CD4-positive, alpha-beta T cell treated with Interleukin-15 for 1 hour (primary cell): Measurements from ENCODE around the gene HSCB.
"Not testable (repeated sequence)": the region's sequence is repeated elsewhere in the genome, so short reads cannot be mapped to it uniquely, and the experiment has no call there.

ENCODE experiments used
- DNase-seq: peaks from one replicate; pipeline ENCODE4 v3.0.0-alpha.2; 2020

The HSCB gene

GRCh38 chr22:28741785-28742561 is at the start of gene HSCB, which contains the start of gene CHEK2:
HSCB (plus strand) TSS chr22:28742039; CDS start chr22:28742096, 57 bp downstream.
CHEK2 (minus strand) TSS chr22:28741820; CDS start chr22:28734721, 7,099 bp downstream.
- DNase-seq: peak; percentile 98

- not testable (repeated sequence) for DNase-seq
Observed at GRCh38 chr22:28693041-28693760, 48.6 kb upstream of the HSCB start.

DNA sequence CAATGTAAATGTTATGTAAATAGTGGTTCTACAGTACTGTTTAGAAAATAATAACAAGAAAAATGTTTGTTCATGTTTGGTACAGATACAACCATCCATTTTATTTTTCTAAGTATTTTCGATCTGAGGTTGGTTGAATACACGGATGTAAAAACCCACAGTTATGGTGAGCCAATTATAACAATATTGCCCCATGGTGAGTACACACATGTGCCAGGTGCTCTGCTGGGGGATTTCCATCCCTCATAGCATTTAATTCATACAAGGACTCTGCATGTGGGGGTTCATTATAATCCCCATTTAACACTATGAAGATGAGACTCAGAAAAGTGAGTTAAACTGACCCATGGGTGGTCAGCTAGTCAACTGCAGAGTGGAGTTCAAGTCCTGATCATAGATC is 38.9 kb upstream of the HSCB start:
- DNase-seq: no peak

DNA sequence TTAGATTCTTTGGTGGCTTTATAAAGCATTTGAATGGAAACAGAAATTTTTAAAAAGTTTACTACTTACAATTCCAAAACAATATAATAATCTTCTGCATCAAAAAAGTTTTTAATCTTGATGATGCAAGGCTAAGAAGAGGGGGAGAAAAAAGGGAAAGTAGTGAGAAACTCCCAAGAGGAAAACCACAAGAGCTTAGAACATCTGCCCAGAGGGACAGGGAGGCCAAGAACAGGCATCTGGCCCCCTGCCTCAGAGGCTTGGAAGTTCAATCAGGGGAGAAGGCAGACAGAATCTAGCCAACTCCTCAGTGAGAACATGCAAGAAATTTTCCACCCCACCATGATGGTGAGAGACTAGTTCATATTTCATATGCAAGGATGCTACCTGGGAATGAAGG is 38.4 kb upstream of the HSCB start:
- DNase-seq: no peak

DNA sequence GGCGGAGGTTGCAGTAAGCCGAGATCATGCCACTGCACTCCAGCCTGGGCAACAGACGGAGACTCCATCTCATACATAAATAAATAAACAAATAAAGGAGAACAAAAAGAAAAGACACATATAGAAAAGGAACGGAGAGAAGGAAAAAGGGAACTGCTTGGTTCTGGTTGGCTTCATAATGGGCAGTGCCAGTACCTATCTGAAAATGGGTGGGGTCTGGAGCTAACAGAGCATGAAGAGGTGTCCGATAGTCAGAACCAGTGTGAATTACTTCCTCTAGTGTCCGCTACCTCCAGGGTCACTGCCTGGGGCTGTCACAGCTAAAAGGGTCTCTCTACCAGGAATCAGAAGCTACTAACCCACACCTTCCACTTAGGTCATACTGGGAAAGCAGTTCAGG is 35.0 kb upstream of the HSCB start:
- no peak for DNase-seq

- DNase-seq: no peak
Observed at GRCh38 chr22:28710107-28710506, 31.7 kb upstream of the HSCB start.

DNA sequence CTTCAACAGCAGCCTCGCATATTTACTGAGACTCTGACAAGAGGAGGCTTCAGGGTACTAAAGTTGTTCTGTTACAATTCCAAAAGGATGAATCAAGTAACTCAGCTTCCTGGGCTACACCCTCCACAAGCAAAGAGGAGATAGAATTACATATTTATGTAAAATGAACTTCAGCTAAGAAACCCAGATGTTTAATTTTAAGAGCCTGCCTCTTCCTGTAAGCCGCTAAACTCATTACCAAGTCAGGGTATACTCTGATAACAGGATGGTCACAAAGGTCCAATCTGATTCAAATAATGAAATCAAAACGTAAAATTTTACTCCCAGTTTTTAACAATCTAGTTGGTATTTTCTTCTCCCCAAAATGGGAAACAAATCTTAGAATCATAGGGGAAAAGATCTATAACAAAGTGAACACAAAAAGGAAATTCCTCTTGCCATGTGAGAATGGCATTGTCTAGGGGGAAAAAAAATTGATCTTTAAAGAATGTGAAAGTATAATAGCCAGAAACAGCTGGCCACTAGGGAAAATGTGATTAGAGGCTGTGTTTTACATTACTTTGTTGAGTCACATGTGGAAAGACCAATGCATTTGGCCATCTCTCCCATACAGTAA is 31.2 kb upstream of the HSCB start:
- no peak for DNase-seq

GRCh38 chr22:28711341-28711740 is 30.5 kb upstream of the HSCB start:
- no peak for DNase-seq

GRCh38 chr22:28711820-28712777 is 29.7 kb upstream of the HSCB start:
- DNase-seq: no peak

GRCh38 chr22:28714043-28714628 is 27.7 kb upstream of the HSCB start:
- DNase-seq: no peak

DNA sequence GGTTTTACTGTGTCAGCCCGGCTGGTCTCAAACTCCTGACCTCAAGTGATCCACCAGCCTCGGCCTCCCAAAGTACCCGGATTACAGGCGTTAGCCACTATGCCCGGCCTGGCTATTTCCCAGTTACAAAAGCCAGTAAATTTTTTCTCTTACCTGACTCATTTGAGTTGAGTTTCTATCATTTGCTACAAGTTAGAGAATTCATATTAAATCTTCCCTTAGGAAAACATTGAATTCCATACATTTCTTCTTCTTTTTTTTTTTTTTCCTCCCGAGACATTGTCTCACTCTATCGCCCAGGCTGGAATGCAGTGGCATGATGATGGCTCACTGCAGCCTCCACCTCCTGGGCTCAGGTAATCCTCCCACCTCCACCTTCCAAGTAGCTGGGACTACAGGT is 26.2 kb upstream of the HSCB start:
- no peak for DNase-seq

- no peak for DNase-seq
Observed at GRCh38 chr22:28716686-28717085, 25.2 kb upstream of the HSCB start.

DNA sequence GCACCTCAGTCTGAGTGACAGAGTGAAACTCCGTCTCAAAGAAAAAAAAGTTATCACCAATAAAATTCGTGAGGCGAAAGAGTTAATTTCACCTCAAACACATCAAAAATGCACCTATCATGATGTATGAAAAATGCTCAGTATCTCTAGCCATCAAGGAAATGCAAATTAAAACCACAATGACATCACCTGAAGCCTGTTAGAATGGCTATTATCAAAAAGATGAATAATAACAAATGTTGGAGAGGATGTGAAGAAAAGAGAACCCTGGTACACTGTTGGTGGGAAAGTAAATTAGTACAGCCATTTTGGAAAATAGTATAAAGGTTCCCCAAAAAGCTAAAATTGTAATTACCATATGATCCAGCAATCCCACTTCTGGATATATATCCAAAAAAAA is 23.8 kb upstream of the HSCB start:
- DNase-seq: no peak

DNA sequence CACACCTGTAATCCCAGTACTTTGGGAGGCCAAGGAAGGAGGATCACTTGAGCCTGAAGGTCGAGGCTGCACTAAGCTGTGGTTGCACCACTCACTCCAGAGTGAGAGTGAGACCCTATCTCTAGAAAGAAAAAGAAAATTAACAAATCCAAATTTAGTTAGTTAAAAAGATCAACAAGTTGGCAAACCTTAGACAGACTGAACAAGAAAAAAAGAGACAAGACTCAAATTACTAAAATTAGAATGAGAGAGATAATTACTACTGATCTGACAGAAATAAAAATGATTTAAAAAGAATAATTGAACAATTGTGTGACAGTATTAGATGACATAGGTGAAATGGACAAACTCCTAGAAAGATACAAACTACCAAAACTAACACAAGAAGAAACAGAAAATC is 13.8 kb upstream of the HSCB start:
- DNase-seq: no peak

DNA sequence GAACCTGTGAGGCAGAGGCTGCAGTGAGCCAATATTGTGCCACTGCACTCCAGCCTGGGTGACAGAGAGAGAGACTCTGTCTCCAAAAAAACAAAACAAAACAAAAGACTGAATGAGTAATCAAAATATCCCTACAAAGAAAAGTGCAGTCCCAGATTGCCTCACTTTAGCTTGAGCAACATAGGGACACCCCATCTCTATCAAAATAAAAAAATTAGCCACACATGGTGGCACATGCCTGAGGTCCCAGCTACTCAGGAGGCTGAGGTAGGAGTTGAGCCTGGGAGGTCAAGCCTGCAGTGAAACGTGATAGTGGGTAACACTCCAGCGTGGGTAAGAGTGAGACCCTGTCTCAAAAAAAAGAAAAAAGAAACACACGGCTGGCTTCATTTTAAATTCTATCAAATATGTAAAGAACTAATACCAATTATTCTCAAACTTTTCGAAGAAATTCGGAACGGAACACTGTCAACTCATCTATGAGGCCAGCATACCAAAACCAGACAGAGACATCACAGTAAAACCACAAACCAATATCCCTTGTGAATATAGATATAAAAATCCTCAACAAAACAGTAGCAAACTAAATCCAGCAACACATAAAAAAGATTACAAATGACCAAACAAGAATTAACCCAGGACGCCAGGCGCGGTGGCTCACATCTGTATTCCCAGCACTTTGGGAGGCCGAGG is 13.1 kb upstream of the HSCB start:
- no peak for DNase-seq

DNA sequence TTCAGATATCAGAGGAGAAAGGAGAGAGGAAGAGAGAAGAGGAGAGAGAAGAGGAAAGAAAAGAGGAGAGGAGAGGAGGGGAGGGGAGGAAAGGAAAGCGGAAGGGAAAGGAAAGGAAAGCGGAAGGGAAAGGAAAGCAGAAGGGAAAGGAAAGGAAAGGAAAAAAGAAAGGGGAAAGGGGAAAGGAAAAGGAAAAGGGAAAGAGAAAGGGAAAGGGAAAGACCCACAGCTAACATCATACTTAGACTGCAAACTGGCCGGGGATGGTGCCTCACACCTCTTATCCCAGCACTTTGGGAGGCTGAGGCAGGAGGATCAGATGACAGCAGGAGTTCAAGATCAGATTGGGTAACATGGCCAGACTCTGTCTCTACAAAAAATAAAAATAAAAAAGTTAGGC is 11.7 kb upstream of the HSCB start:
- DNase-seq: no peak

GRCh38 chr22:28734393-28734792 is 7.4 kb upstream of the HSCB start:
- DNase-seq: no peak

- no peak for DNase-seq
Observed at GRCh38 chr22:28736301-28737155, 5.3 kb upstream of the HSCB start.

GRCh38 chr22:28737701-28738100 is 4.1 kb upstream of the HSCB start:
- no peak for DNase-seq

DNA sequence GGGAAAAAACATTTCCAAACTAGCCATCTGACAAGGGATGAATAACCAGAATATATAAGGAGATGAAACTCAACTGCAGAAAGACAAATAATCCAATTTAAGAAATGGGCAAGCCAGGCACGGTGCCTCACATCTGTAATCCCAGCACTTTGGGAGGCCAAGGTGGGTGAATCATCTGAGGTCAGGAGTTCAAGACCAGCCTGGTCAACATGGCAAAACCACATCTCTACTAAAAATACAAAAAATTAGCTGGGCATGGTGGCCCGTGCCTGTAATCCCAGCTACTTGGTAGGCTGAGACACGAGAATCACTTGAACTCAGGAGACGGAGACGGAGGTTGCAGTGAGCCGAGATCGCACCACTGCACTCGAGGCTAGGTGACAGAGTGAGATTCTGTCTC is 3.0 kb upstream of the HSCB start:
- DNase-seq: not testable (repeated sequence)
